CD14-positive monocyte (primary cell): Measurements from ENCODE around the gene CARD11. TPM values are rescaled to one million over a fixed set of nuclear protein-coding genes. Genes with fewer than 3 reads are reported as not detected.

Experiments used
- DNase-seq, 3 donors: peaks; one replicate each; pipeline ENCODE4 v3.0.0-alpha.2; 2011 to 2022
- H2AFZ ChIP-seq: 2 replicates; pipeline ENCODE4 v1.6.0; 2012; ENCODE audit warnings: mild to moderate bottlenecking, low read depth, low read length, inconsistent platforms; ENCODE audit not compliant: insufficient read depth, poor library complexity, severe bottlenecking
- H3K27ac ChIP-seq, 2 donors: 1 replicate in 1 of 2; 2 replicates in 1 of 2; pipeline ENCODE4 v1.5.1; 2012 to 2013; ENCODE audit warnings: low read length in 2 of 2, control low read depth in 1 of 2, inconsistent platforms in 1 of 2, low read depth in 1 of 2, mild to moderate bottlenecking in 1 of 2
- H3K27me3 ChIP-seq, 2 donors: one replicate each; pipeline versions ENCODE4 v1.6.0 to v1.6.1; 2011 to 2013; ENCODE audit warnings: low read length in 2 of 2; ENCODE audit not compliant: control insufficient read depth in 2 of 2, insufficient read depth in 2 of 2
- H3K36me3 ChIP-seq, 2 donors: replicated peaks in 1 of 2; 1 replicate in 1 of 2; 2 replicates in 1 of 2; pipeline versions ENCODE4 v1.5.1 to v1.6.1; 2012 to 2013; ENCODE audit warnings: low read length in 2 of 2, control low read depth in 1 of 2, inconsistent platforms in 1 of 2, mild to moderate bottlenecking in 1 of 2; ENCODE audit not compliant: insufficient read depth in 2 of 2, control insufficient read depth in 1 of 2
- H3K4me1 ChIP-seq, 2 donors: 1 replicate in 1 of 2; 2 replicates in 1 of 2; pipeline versions ENCODE4 v1.5.1 to v1.6.1; 2012 to 2013; ENCODE audit warnings: low read length in 2 of 2, control low read depth in 1 of 2, inconsistent platforms in 1 of 2, mild to moderate bottlenecking in 1 of 2, moderate library complexity in 1 of 2; ENCODE audit not compliant: insufficient read depth in 2 of 2, control insufficient read depth in 1 of 2
- H3K4me2 ChIP-seq: replicated peaks from 2 replicates; pipeline ENCODE3; 2012; ENCODE audit warnings: low read length, moderate library complexity, mild to moderate bottlenecking; ENCODE audit not compliant: poor library complexity, severe bottlenecking; ENCODE audit errors: extremely low read depth
- H3K4me3 ChIP-seq, 3 experiments: fragments of 200-600 bp in 1 of 3; sonication (generic) in 1 of 3; replicated peaks in 1 of 3; 1 replicate in 2 of 3; 2 replicates in 1 of 3; pipeline ENCODE4 v1.5.1; 2011 to 2013; ENCODE audit warnings: low read length in 3 of 3, mild to moderate bottlenecking in 3 of 3, control low read depth in 2 of 3, low read depth in 2 of 3, inconsistent platforms in 1 of 3, moderate library complexity in 1 of 3
- H3K79me2 ChIP-seq: 2 replicates; pipeline ENCODE4 v1.6.0; 2012; ENCODE audit warnings: mild to moderate bottlenecking, control low read depth, inconsistent platforms, low read length, moderate library complexity; ENCODE audit not compliant: insufficient read depth
- H3K9ac ChIP-seq: 2 replicates; pipeline ENCODE4 v1.6.0; 2017; ENCODE audit warnings: low read length, mild to moderate bottlenecking; ENCODE audit not compliant: insufficient read depth, poor library complexity, severe bottlenecking
- H3K9me3 ChIP-seq, 2 donors: replicated peaks in 1 of 2; 1 replicate in 1 of 2; 2 replicates in 1 of 2; pipeline versions ENCODE4 v1.5.1 to v1.6.1; 2012 to 2013; ENCODE audit warnings: low read length in 2 of 2, control low read depth in 1 of 2; ENCODE audit not compliant: control insufficient read depth in 1 of 2, insufficient read depth in 1 of 2
- H4K20me1 ChIP-seq: 2 replicates; pipeline ENCODE4 v1.6.0; 2012; ENCODE audit warnings: mild to moderate bottlenecking, low read length, control low read depth, moderate library complexity; ENCODE audit not compliant: insufficient read depth
- H3K27ac Mint-ChIP-seq, 7 donors: one replicate each; pipeline ENCODE4 v1.8.0; 2020; ENCODE audit warnings: mild to moderate bottlenecking in 7 of 7, mixed read lengths in 7 of 7, moderate library complexity in 6 of 7, inconsistent platforms in 2 of 7
- H3K27me3 Mint-ChIP-seq, 3 donors: one replicate each; pipeline ENCODE4 v1.8.0; 2021 to 2022; ENCODE audit warnings: low read depth in 3 of 3, mild to moderate bottlenecking in 3 of 3, mixed read lengths in 3 of 3, moderate library complexity in 3 of 3, inconsistent platforms in 1 of 3
- H3K36me3 Mint-ChIP-seq, 2 donors: one replicate each; pipeline ENCODE4 v1.8.0; 2020; ENCODE audit warnings: mixed read lengths in 2 of 2, inconsistent platforms in 1 of 2, mild to moderate bottlenecking in 1 of 2
- H3K4me1 Mint-ChIP-seq: one replicate; pipeline ENCODE4 v1.8.0; 2020; ENCODE audit warnings: mild to moderate bottlenecking, mixed read lengths
- H3K4me3 Mint-ChIP-seq, 2 donors: one replicate each; pipeline ENCODE4 v1.8.0; 2020; ENCODE audit warnings: mild to moderate bottlenecking in 2 of 2, mixed read lengths in 2 of 2, moderate library complexity in 1 of 2
- H3K9me3 Mint-ChIP-seq, 7 donors: one replicate each; pipeline ENCODE4 v1.8.0; 2020 to 2022; ENCODE audit warnings: mixed read lengths in 7 of 7, mild to moderate bottlenecking in 6 of 7, moderate library complexity in 6 of 7, inconsistent platforms in 2 of 7
- WGBS: methylation state at CpG from one replicate; pipeline ENCODE4 v1.1.5; 2013; ENCODE audit warnings: missing lambda C conversion rate; ENCODE audit not compliant: insufficient coverage; 5-methylcytosine and 5-hydroxymethylcytosine counted together
- intact Hi-C, 2 donors: fragments of 100-400 bp; cut with micrococcal nuclease; formaldehyde crosslinking; loops; one replicate each; pipeline versions ENCODE4 v1.15.0 to v1.15.1; 2023
- polyA plus RNA-seq, 3 donors: library from polyadenylated mRNA; depleted of rRNA in 1 of 3; unstranded in 2 of 3; stranded (reverse) in 1 of 3; fragments of 300-500 nt in 2 of 3; fragments of >200 nt in 1 of 3; fragmentation: Illumina TruSeq in 2 of 3; gene quantifications; 1 replicate in 2 of 3; 2 replicates in 1 of 3; pipeline ENCODE4 v1.2.3, GENCODE V29; 2012 to 2021
- TF ChIP-seq, protein P1 (sequence below): fragments of 200-600 bp; IDR thresholded peaks from one replicate; pipeline ENCODE4 v1.8.0; 2022; ENCODE audit warnings: antibody characterized with exemption, mild to moderate bottlenecking

CARD11 gene
- polyA plus RNA-seq, 3 donors: 0.04 to 0.17 TPM; not detected in 1

DNA sequence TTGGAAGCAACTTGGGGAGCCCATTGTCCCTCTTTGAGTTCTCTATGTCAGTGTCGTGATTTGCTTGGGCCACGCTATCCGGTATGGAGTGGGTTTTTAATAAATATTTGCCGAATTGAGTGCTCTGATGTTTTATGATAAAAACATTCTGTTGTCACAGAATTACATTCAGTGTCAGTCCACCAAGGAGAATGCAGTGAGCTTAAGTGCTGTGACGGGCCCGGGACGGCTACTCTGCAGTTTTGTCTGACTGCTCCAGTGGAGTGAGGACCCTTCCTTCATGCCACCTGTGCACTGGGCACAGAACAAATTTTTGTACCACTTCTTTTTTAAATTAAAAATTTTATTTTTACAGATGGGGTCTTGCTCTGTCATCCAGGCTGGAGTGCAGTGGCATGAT, 76.0 kb downstream of the CARD11 start:
- no peak overlapping the region for H3K27ac Mint-ChIP-seq

DNA sequence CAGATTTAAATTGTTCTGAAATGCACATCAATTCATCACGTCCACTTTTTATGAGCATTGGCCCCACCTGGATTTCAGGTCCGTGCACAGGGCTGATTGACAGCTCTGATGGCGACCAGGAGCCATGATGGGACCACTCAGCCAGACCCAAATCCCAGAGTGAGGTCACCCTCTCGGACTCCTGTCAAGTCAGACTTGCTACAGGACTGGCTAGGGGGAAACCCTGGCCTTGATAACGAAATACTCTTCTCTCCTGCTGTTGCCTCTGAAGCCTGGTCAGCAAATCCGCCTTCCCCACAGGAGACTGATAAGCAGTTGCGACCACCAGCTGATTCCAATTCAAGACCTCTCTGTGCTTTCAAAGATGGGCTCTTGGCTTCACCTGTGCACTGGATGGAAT, 76.4 kb downstream of the CARD11 start:
- intact Hi-C loops: loop anchor here in 1 of 2 donors (10.0 kb wide), 1 partner anchor 92 kb away; no protein-coding TSS in a partner anchor
- H4K20me1 ChIP-seq: no peaks in the 10 kb centered on the region
- WGBS: 94% methylated on average over 6 of the region's 7 CpGs
- TF ChIP-seq, protein P1, sequence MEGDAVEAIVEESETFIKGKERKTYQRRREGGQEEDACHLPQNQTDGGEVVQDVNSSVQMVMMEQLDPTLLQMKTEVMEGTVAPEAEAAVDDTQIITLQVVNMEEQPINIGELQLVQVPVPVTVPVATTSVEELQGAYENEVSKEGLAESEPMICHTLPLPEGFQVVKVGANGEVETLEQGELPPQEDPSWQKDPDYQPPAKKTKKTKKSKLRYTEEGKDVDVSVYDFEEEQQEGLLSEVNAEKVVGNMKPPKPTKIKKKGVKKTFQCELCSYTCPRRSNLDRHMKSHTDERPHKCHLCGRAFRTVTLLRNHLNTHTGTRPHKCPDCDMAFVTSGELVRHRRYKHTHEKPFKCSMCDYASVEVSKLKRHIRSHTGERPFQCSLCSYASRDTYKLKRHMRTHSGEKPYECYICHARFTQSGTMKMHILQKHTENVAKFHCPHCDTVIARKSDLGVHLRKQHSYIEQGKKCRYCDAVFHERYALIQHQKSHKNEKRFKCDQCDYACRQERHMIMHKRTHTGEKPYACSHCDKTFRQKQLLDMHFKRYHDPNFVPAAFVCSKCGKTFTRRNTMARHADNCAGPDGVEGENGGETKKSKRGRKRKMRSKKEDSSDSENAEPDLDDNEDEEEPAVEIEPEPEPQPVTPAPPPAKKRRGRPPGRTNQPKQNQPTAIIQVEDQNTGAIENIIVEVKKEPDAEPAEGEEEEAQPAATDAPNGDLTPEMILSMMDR: no peak
- Mint-ChIP-seq H3K9me3 (peaks cover 0 to 12% (median 9%) of the 10 kb centered on the region in 7 donors), H3K4me3 (no peak overlapping the region), H3K36me3 (no peaks in the 10 kb centered on the region), H3K27me3 (peaks cover 0 to 1% (median 0%) of the 10 kb centered on the region in 3 donors), H3K27ac (no peak overlapping the region), H3K4me1 (peaks cover 9% of the 10 kb centered on the region)
- H3K36me3 ChIP-seq: no peaks in the 10 kb centered on the region
- H3K79me2 ChIP-seq: no peaks in the 10 kb centered on the region
- DNase-seq: no peak
- H2AFZ ChIP-seq: no peak overlapping the region
- H3K4me3 ChIP-seq: no peak overlapping the region
- no peak overlapping the region for H3K4me2 ChIP-seq
- no peaks in the 10 kb centered on the region for H3K27me3 ChIP-seq
- H3K9me3 ChIP-seq: peaks cover 8 to 13% of the 10 kb centered on the region in 2 donors
- H3K9ac ChIP-seq: no peak overlapping the region
- H3K27ac ChIP-seq: no peak overlapping the region
- peaks cover 4 to 6% of the 10 kb centered on the region in 2 donors for H3K4me1 ChIP-seq

More for the DNA sequence above, 76.0 kb downstream of the CARD11 start:
- H3K4me3 ChIP-seq: no peak overlapping the region
- H3K4me1 ChIP-seq: peaks cover 4 to 5% of the 10 kb centered on the region in 2 donors
- H3K4me1 Mint-ChIP-seq: peaks cover 7% of the 10 kb centered on the region
- intact Hi-C loops: loop anchor here in 1 of 2 donors (10.0 kb wide), 1 partner anchor 93 kb away; no protein-coding TSS in a partner anchor
- no peaks in the 10 kb centered on the region for H4K20me1 ChIP-seq
- no peaks in the 10 kb centered on the region for H3K27me3 ChIP-seq
- WGBS: 97% methylated on average over 6 of the region's 7 CpGs
- no peaks in the 10 kb centered on the region for H3K36me3 Mint-ChIP-seq
- peaks cover 0 to 12% (median 9%) of the 10 kb centered on the region in 7 donors for H3K9me3 Mint-ChIP-seq
- no peak for DNase-seq
- no peak overlapping the region for H2AFZ ChIP-seq
- H3K4me2 ChIP-seq: no peak overlapping the region
- H3K27ac ChIP-seq: no peak overlapping the region
- no peak overlapping the region for H3K9ac ChIP-seq
- H3K9me3 ChIP-seq: peaks cover 8 to 13% of the 10 kb centered on the region in 2 donors
- H3K4me3 Mint-ChIP-seq: no peak overlapping the region
- TF ChIP-seq, protein P1: no peak
- peaks cover 0 to 1% (median 0%) of the 10 kb centered on the region in 3 donors for H3K27me3 Mint-ChIP-seq
- H3K79me2 ChIP-seq: no peaks in the 10 kb centered on the region
- H3K36me3 ChIP-seq: no peaks in the 10 kb centered on the region
